SU-DHL-6 (cell line): Measurements from ENCODE around the gene VWA3A.

Experiments used
- EZH2phosphoT487 ChIP-seq: fragments of 200-600 bp; sonication (generic), shearing (Covaris generic); conservative IDR thresholded peaks from 2 replicates; pipeline ENCODE4 v1.6.1; 2018; ENCODE audit warnings: mild to moderate bottlenecking, antibody characterized with exemption, low read length, moderate library complexity, mixed read lengths
- TF ChIP-seq, protein P1 (sequence below): fragments of 200-600 bp; sonication (generic); IDR thresholded peaks from one replicate; pipeline ENCODE4 v1.5.1; 2017; ENCODE audit warnings: antibody characterized with exemption, mild to moderate bottlenecking, low read length, moderate library complexity; ENCODE audit not compliant: insufficient read depth, poor library complexity, severe bottlenecking

DNA sequence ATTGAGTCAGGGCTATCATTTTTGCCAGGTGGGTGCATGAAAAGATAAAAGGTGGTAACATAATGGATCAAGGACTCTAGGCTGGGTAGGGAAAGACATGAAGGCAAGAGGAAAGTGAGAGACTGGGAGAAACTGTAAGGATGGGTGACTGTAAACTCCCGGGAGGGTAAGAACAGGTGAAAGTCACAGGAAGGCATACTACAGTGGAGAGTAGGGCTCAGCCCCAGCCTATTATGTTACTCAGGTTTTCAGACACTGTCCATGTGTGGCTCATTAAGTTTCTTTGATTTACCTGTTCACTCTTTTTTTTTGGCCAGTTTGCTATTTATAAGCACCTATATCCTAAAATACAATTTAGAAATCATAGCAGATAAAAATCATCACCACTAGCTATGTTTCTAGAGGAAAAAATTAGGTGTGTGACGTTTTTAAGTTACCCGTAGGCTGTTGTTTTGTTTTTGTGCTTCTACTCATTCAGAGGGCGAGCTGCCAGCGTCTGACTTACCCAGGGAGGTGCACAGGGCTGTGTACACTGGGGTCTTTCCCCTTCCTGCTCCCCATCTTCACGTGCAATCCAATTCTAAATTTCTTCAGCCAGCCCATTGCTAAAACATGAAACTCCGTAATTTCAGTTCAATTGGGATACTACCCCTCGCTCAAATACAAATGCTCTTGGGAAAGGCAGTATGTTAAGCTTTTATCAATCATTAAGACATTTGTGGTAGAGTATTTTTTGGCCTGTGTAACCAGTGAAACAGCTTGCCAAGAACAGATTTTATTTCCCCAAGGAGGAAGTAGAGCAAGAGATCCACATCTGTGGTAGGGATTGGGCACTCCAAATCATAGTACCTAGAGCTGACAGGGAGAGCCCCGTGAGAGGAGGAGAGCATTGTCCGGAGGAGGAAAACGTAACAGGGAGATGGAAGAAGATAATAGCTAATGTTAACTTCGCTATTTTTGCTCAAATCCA lies 21.7 kb upstream of the VWA3A start:
- TF ChIP-seq, protein P1, sequence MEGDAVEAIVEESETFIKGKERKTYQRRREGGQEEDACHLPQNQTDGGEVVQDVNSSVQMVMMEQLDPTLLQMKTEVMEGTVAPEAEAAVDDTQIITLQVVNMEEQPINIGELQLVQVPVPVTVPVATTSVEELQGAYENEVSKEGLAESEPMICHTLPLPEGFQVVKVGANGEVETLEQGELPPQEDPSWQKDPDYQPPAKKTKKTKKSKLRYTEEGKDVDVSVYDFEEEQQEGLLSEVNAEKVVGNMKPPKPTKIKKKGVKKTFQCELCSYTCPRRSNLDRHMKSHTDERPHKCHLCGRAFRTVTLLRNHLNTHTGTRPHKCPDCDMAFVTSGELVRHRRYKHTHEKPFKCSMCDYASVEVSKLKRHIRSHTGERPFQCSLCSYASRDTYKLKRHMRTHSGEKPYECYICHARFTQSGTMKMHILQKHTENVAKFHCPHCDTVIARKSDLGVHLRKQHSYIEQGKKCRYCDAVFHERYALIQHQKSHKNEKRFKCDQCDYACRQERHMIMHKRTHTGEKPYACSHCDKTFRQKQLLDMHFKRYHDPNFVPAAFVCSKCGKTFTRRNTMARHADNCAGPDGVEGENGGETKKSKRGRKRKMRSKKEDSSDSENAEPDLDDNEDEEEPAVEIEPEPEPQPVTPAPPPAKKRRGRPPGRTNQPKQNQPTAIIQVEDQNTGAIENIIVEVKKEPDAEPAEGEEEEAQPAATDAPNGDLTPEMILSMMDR: no peak
- TF ChIP-seq EZH2phosphoT487: no peak
